ENCODE data around the gene NYAP1.

DNA sequence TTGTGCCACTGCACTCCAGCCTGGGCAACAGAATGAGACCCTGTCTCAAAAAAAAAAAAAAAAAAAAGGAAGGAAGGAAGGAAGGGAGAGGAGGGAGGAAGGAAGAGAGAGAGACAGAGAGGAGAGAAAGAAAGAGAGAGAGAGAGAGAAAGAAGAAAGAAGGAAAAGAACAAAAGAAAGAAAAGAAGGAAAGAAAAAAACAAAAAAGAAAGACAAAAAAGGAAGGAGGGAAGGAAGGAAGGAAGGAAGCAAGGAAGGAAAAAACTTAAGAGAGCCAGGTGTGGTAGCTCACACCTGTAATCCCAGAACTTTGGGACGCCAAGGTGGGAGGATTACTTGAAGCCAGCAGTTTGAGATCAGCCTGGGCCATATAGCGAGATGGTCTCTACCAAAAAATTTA is 18.9 kb upstream of the NYAP1 start:
- TF ChIP-seq, protein P1, sequence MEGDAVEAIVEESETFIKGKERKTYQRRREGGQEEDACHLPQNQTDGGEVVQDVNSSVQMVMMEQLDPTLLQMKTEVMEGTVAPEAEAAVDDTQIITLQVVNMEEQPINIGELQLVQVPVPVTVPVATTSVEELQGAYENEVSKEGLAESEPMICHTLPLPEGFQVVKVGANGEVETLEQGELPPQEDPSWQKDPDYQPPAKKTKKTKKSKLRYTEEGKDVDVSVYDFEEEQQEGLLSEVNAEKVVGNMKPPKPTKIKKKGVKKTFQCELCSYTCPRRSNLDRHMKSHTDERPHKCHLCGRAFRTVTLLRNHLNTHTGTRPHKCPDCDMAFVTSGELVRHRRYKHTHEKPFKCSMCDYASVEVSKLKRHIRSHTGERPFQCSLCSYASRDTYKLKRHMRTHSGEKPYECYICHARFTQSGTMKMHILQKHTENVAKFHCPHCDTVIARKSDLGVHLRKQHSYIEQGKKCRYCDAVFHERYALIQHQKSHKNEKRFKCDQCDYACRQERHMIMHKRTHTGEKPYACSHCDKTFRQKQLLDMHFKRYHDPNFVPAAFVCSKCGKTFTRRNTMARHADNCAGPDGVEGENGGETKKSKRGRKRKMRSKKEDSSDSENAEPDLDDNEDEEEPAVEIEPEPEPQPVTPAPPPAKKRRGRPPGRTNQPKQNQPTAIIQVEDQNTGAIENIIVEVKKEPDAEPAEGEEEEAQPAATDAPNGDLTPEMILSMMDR (conservative IDR thresholded peaks at IDR 0.05) = no peak
- TF ChIP-seq ZFX (IDR thresholded peaks at IDR 0.05) = no peak

Measured in C4-2B (cell line).